HL-60 (cell line): Measurements from ENCODE around the gene SLAMF7.
"Not testable (repeated sequence)": the region's sequence is repeated elsewhere in the genome, so short reads cannot be mapped to it uniquely, and the experiment has no call there.

Experiments used
- POLR2AphosphoS5 ChIP-seq: IDR thresholded peaks from 2 replicates; pipeline ENCODE4 v1.6.1; 2012; ENCODE audit warnings: low read depth
- TF ChIP-seq, protein P1 (sequence below): IDR thresholded peaks from one replicate; pipeline ENCODE4 v1.5.1; 2011; ENCODE audit warnings: low read length, control low read depth, inconsistent platforms; ENCODE audit not compliant: insufficient read depth

DNA sequence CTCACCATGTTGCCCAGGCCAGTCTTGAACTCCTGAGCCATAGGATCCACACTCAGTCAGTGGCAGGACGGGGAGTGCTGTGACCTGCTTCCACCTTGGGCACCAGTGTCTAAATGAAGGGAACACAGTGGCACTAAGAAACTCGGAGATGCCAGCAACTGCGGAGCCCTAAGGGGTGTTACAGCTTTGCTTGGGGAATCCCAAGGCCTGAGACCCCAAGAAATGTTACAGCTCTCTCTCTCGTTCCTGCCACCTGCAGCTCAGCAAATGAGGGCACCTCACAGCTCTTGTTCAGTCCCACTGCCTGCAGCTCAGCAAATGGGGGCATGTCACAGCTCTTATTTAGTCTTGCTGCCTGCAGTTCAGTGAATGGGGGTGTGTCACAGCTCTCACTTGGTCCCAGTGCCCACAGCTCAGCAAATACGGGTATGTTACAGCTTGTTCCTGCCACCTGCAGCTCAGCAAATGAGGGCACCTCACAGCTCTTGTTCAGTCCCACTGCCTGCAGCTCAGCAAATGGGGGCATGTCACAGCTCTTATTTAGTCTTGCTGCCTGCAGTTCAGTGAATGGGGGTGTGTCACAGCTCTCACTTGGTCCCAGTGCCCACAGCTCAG, 24.9 kb upstream of the SLAMF7 start:
- TF ChIP-seq, protein P1, sequence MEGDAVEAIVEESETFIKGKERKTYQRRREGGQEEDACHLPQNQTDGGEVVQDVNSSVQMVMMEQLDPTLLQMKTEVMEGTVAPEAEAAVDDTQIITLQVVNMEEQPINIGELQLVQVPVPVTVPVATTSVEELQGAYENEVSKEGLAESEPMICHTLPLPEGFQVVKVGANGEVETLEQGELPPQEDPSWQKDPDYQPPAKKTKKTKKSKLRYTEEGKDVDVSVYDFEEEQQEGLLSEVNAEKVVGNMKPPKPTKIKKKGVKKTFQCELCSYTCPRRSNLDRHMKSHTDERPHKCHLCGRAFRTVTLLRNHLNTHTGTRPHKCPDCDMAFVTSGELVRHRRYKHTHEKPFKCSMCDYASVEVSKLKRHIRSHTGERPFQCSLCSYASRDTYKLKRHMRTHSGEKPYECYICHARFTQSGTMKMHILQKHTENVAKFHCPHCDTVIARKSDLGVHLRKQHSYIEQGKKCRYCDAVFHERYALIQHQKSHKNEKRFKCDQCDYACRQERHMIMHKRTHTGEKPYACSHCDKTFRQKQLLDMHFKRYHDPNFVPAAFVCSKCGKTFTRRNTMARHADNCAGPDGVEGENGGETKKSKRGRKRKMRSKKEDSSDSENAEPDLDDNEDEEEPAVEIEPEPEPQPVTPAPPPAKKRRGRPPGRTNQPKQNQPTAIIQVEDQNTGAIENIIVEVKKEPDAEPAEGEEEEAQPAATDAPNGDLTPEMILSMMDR: not testable (repeated sequence)
- TF ChIP-seq POLR2AphosphoS5: not testable (repeated sequence)
